ENCODE results near the gene MICAL3. TPM values are rescaled to one million over a fixed set of nuclear protein-coding genes. Genes with fewer than 3 reads are reported as not detected.

The MICAL3 gene
- total and polyA plus RNA-seq, 9 of the 15 experiments (the other 6 are each of a cell fraction or from before 2014, with no cell fraction given): 0.53 to 32.1 (median 12.3) TPM

- no peaks in the 10 kb centered on the region for H3K9me1 ChIP-seq (ENCODE audit: control insufficient read depth, insufficient read depth, low read length)
- no peaks in the 10 kb centered on the region for H3K9me3 ChIP-seq (replicated peaks; ENCODE audit: control insufficient read depth, insufficient read depth, low read depth, low read length)
- intact Hi-C loops (cut with micrococcal nuclease): no loop called here
- no peak overlapping the region for H3K27ac ChIP-seq (ENCODE audit: extremely low read depth, low read depth, low read length)
- in situ Hi-C loops (cut with MboI): no loop called here
- ChIA-PET POLR2A (interaction anchor here (1.0 kb wide), 1 partner anchor 17 kb away, joined by 3 read pairs; no protein-coding TSS in a partner anchor), CTCF (ENCODE audit: low intra/inter-chr PET ratio) (no interaction called here)
- FAIRE-seq (no peak), DNase-seq (ENCODE audit: extremely low read depth in 1 of 4, low spot score in 3 of 4) (no peak), ATAC-seq (no peak)
- no peak overlapping the region for H3K4me2 ChIP-seq (ENCODE audit: insufficient read depth, low read length)
- H4K20me1 ChIP-seq (replicated peaks; ENCODE audit: control insufficient read depth, insufficient read depth, low read length): no peaks in the 10 kb centered on the region
- TF ChIP-seq GABPB1 (CRISPR knock-in tag; IDR thresholded peaks at IDR 0.05) (no peak), BRD9 (IDR thresholded peaks at IDR 0.05; ENCODE audit: low read depth, partially characterized antibody) (no peak), CREB1 (IDR thresholded peaks at IDR 0.05) (no peak), CREB1 (CRISPR knock-in tag; IDR thresholded peaks at IDR 0.05) (no peak), COPS2 (conservative IDR thresholded peaks at IDR 0.05) (no peak), TRIM28 (IDR thresholded peaks at IDR 0.05) (no peak), ZBTB26 (CRISPR knock-in tag; IDR thresholded peaks at IDR 0.05) (no peak), ETV6 (IDR thresholded peaks at IDR 0.05; ENCODE audit: borderline replicate concordance in 1 of 2, low read depth in 2 of 2, low read length in 1 of 2) (no peak), ETV6 (CRISPR knock-in tag; IDR thresholded peaks at IDR 0.05; ENCODE audit: borderline replicate concordance) (no peak), ADNP (tag; IDR thresholded peaks at IDR 0.05) (no peak), CEBPZ (IDR thresholded peaks at IDR 0.05; ENCODE audit: borderline replicate concordance, low read depth, low read length) (no peak), MAZ (CRISPR knock-in tag; conservative IDR thresholded peaks at IDR 0.05 in 1 of 2, IDR thresholded peaks at IDR 0.05 in 1 of 2) (no peak), NEUROD1 (IDR thresholded peaks at IDR 0.05; ENCODE audit: borderline replicate concordance, low read depth, low read length, partially characterized antibody) (no peak), MAFG (tag; conservative IDR thresholded peaks at IDR 0.05) (no peak), MECOM (CRISPR knock-in tag; IDR thresholded peaks at IDR 0.05) (no peak), SMAD1 (IDR thresholded peaks at IDR 0.05; ENCODE audit: low read depth, low read length, partially characterized antibody) (no peak)
- no peak overlapping the region for H3K4me3 ChIP-seq
- no peaks in the 10 kb centered on the region for H3K27me3 ChIP-seq (ENCODE audit: control insufficient read depth in 2 of 2, insufficient read depth in 2 of 2, low read length in 2 of 2)
- H3K36me3 ChIP-seq (ENCODE audit: control insufficient read depth, insufficient read depth, low read length): peaks cover 29% of the 10 kb centered on the region; the same call in 2 of the 3 replicates
- no peak overlapping the region for H2AFZ ChIP-seq (ENCODE audit: low read depth, low read length)
- H3K79me2 ChIP-seq (ENCODE audit: control insufficient read depth, insufficient read depth, low read length): no peaks in the 10 kb centered on the region
- WGBS (ENCODE audit: insufficient coverage, low coverage, missing lambda C conversion rate): 78% methylated on average over 25 of the region's 25 CpGs
- peaks cover 0 to 5% of the 10 kb centered on the region in 2 experiments; a peak in 1 of 5 replicates for H3K4me1 ChIP-seq (replicated peaks in 1 of 2; ENCODE audit: control insufficient read depth in 2 of 2, insufficient read depth in 2 of 2, low read length in 2 of 2)
- H3K9ac ChIP-seq (ENCODE audit: insufficient read depth in 1 of 2, low read depth in 2 of 2, low read length in 2 of 2): peak overlapping the region in 1 of 2 experiments; percentile 5; a peak in 1 of 4 replicates
- BruUV-seq (replicated peaks): no TSS peak
These were observed 215.5 kb downstream of the MICAL3 start for GRCh38 chr22:17808693-17809403.

Measured in K562 (cell line).